H1 (cell line): ENCODE measurements around the gene TSC22D4. TPM values are rescaled to one million over a fixed set of nuclear protein-coding genes. Genes with fewer than 3 reads are reported as not detected.

Experiments used
- CTCF ChIA-PET: fragments of 300-600 bp; sonication (Branson Sonifier 250); formaldehyde crosslinking; loops from one replicate; lab custom pipeline; 2021; ENCODE audit not compliant: partially characterized antibody; lab: Charles Lee
- POLR2A ChIA-PET: fragments of 300-600 bp; sonication (Branson Sonifier 250); formaldehyde crosslinking; loops from one replicate; lab custom pipeline; 2021; ENCODE audit warnings: inconsistent platforms; ENCODE audit not compliant: partially characterized antibody; lab: Charles Lee
- DNase-seq, 2 experiments: peaks; one replicate each; pipeline versions ENCODE4 v3.0.0 to v3.0.0-alpha.2; 2010 to 2022; ENCODE audit warnings: low spot score in 2 of 2, low read depth in 1 of 2, mixed read lengths in 1 of 2
- FAIRE-seq: peaks from 2 replicates; lab custom pipeline; 2011; peaks lifted over from hg19 to GRCh38; lab: Jason Lieb, UNC
- H2AFZ ChIP-seq: 2 replicates; pipeline ENCODE4 v1.8.1; 2012; ENCODE audit warnings: low read length, inconsistent platforms
- H2AK5ac ChIP-seq: 2 replicates; pipeline ENCODE4 v1.6.1; 2013; ENCODE audit warnings: low read depth, low read length
- H2BK120ac ChIP-seq: replicated peaks from 2 replicates; pipeline ENCODE3; 2013; ENCODE audit warnings: low read depth, low read length, inconsistent platforms
- H2BK12ac ChIP-seq: 2 replicates; pipeline ENCODE4 v1.6.1; 2013; ENCODE audit warnings: low read depth, low read length
- H2BK15ac ChIP-seq: 2 replicates; pipeline ENCODE4 v1.6.1; 2013; ENCODE audit warnings: low read length
- H2BK20ac ChIP-seq: 2 replicates; pipeline ENCODE4 v1.6.1; 2013; ENCODE audit warnings: low read length
- H2BK5ac ChIP-seq: 2 replicates; pipeline ENCODE4 v1.6.1; 2013; ENCODE audit warnings: low read depth, low read length
- H3K14ac ChIP-seq: 2 replicates; pipeline ENCODE4 v1.6.1; 2013; ENCODE audit warnings: inconsistent platforms; ENCODE audit not compliant: insufficient read length
- H3K18ac ChIP-seq: 2 replicates; pipeline ENCODE4 v1.6.1; 2013; ENCODE audit warnings: low read length; ENCODE audit errors: extremely low read depth
- H3K23ac ChIP-seq: 2 replicates; pipeline ENCODE4 v1.6.1; 2013; ENCODE audit warnings: inconsistent platforms; ENCODE audit not compliant: insufficient read length
- H3K23me2 ChIP-seq: 2 replicates; pipeline ENCODE4 v1.6.1; 2013; ENCODE audit warnings: low read depth, low read length
- H3K27ac ChIP-seq: 2 replicates; pipeline ENCODE4 v1.6.1; 2011; ENCODE audit warnings: low read depth, low read length, inconsistent platforms
- H3K27me3 ChIP-seq, 4 experiments: replicated peaks in 1 of 4; 1 replicate in 1 of 4; 2 replicates in 3 of 4; pipeline versions ENCODE4 v1.6.1 to v1.8.1; 2011 to 2013; ENCODE audit warnings: low read length in 3 of 4, mild to moderate bottlenecking in 3 of 4, inconsistent platforms in 2 of 4, mixed read lengths in 2 of 4, moderate library complexity in 1 of 4; ENCODE audit not compliant: control insufficient read depth in 3 of 4, insufficient read depth in 3 of 4; ENCODE audit errors: extremely low read depth in 1 of 4
- H3K36me3 ChIP-seq, 4 experiments: 2 replicates each; pipeline versions ENCODE4 v1.6.1 to v1.8.1; 2011 to 2013; ENCODE audit warnings: mild to moderate bottlenecking in 4 of 4, low read length in 3 of 4, moderate library complexity in 2 of 4, control low read depth in 1 of 4, inconsistent platforms in 1 of 4; ENCODE audit not compliant: insufficient read depth in 4 of 4, control insufficient read depth in 2 of 4
- H3K4ac ChIP-seq: replicated peaks from 2 replicates; pipeline ENCODE3; 2013; ENCODE audit warnings: low read length, low read depth, mixed read lengths, inconsistent platforms; ENCODE audit not compliant: insufficient read length
- H3K4me1 ChIP-seq, 4 experiments: replicated peaks in 1 of 4; 1 replicate in 1 of 4; 2 replicates in 3 of 4; pipeline versions ENCODE4 v1.6.1 to v1.8.1; 2011 to 2013; ENCODE audit warnings: low read length in 3 of 4, inconsistent platforms in 2 of 4, mixed read lengths in 1 of 4; ENCODE audit not compliant: insufficient read depth in 4 of 4, control insufficient read depth in 3 of 4
- H3K4me2 ChIP-seq, 2 experiments: 2 replicates each; pipeline versions ENCODE4 v1.6.1 to v1.8.1; 2011 to 2013; ENCODE audit warnings: low read depth in 2 of 2, low read length in 2 of 2, control low read depth in 1 of 2, inconsistent platforms in 1 of 2, mild to moderate bottlenecking in 1 of 2; ENCODE audit not compliant: insufficient read depth in 1 of 2
- H3K4me3 ChIP-seq, 4 experiments: fragments of 200-600, 300-600 bp in 1 of 4; sonication (generic), shearing (Covaris generic), sonication (Bioruptor Twin) in 1 of 4; 2 replicates each; pipeline versions ENCODE4 v1.5.1 to v1.8.1; 2011 to 2016; ENCODE audit warnings: low read length in 4 of 4, low read depth in 3 of 4, control low read depth in 2 of 4, inconsistent platforms in 2 of 4, mild to moderate bottlenecking in 2 of 4, mixed read lengths in 1 of 4, moderate library complexity in 1 of 4; ENCODE audit not compliant: insufficient read depth in 2 of 4; ENCODE audit errors: extremely low read depth in 1 of 4
- H3K56ac ChIP-seq: replicated peaks from 2 replicates; pipeline ENCODE3; 2013; ENCODE audit warnings: low read depth, mild to moderate bottlenecking, mixed read lengths, low read length, inconsistent platforms; ENCODE audit not compliant: insufficient read length
- H3K79me1 ChIP-seq: 2 replicates; pipeline ENCODE4 v1.6.1; 2013; ENCODE audit warnings: low read depth, low read length, control low read depth
- H3K79me2 ChIP-seq, 2 experiments: 2 replicates each; pipeline versions ENCODE4 v1.6.1 to v1.8.1; 2012 to 2013; ENCODE audit warnings: low read length in 2 of 2, mild to moderate bottlenecking in 2 of 2, inconsistent platforms in 1 of 2; ENCODE audit not compliant: insufficient read depth in 2 of 2, control insufficient read depth in 1 of 2
- H3K9ac ChIP-seq, 4 experiments: replicated peaks in 1 of 4; 1 replicate in 1 of 4; 2 replicates in 3 of 4; pipeline versions ENCODE4 v1.6.1 to v1.8.1; 2011 to 2013; ENCODE audit warnings: low read depth in 3 of 4, low read length in 3 of 4, control low read depth in 2 of 4, mild to moderate bottlenecking in 2 of 4, moderate library complexity in 2 of 4, inconsistent platforms in 1 of 4; ENCODE audit errors: extremely low read depth in 1 of 4
- H3K9me3 ChIP-seq, 2 experiments: 2 replicates each; pipeline versions ENCODE4 v1.6.1 to v1.8.1; 2012 to 2013; ENCODE audit warnings: mild to moderate bottlenecking in 2 of 2, moderate library complexity in 2 of 2, control low read depth in 1 of 2, inconsistent platforms in 1 of 2, low read depth in 1 of 2, low read length in 1 of 2, mixed read lengths in 1 of 2; ENCODE audit not compliant: insufficient read depth in 2 of 2
- H4K20me1 ChIP-seq, 2 experiments: replicated peaks in 1 of 2; 2 replicates each; pipeline versions ENCODE3 to v1.8.1; 2011 to 2013; ENCODE audit warnings: inconsistent platforms in 2 of 2, low read length in 2 of 2, mild to moderate bottlenecking in 1 of 2; ENCODE audit not compliant: insufficient read depth in 2 of 2, control insufficient read depth in 1 of 2
- H4K5ac ChIP-seq: 2 replicates; pipeline ENCODE4 v1.6.1; 2013; ENCODE audit warnings: low read length, low read depth, mixed read lengths, inconsistent platforms; ENCODE audit not compliant: insufficient read length
- H4K8ac ChIP-seq: 2 replicates; pipeline ENCODE4 v1.8.0; 2013; ENCODE audit warnings: mild to moderate bottlenecking, moderate library complexity, low read length, inconsistent platforms; ENCODE audit not compliant: insufficient read depth; ENCODE audit errors: extremely low read depth
- H4K91ac ChIP-seq: replicated peaks from 2 replicates; pipeline ENCODE3; 2013; ENCODE audit warnings: low read length, mixed read lengths, inconsistent platforms; ENCODE audit not compliant: insufficient read length
- POU5F1 ChIP-seq: IDR thresholded peaks from 2 replicates; pipeline ENCODE4 v1.6.1; 2011; ENCODE audit warnings: low read depth, mild to moderate bottlenecking, low read length, moderate library complexity
- RXRA ChIP-seq: IDR thresholded peaks from 2 replicates; pipeline ENCODE4 v1.6.1; 2011; ENCODE audit warnings: low read depth, mild to moderate bottlenecking, low read length, moderate library complexity; ENCODE audit not compliant: insufficient read depth
- WGBS, 2 experiments: shearing (Covaris generic) in 1 of 2; methylation state at CpG; one replicate each; pipeline versions ENCODE4 v1.1.6 to v1.1.7; 2013 to 2015; ENCODE audit warnings: low lambda C conversion rate in 2 of 2, mixed read lengths in 2 of 2, inconsistent platforms in 1 of 2, low coverage in 1 of 2, missing lambda C conversion rate in 1 of 2; ENCODE audit not compliant: insufficient replicate concordance in 2 of 2, insufficient coverage in 1 of 2, insufficient read length in 1 of 2; ENCODE audit errors: extremely low coverage in 1 of 2, missing lambda C conversion rate in 1 of 2; 5-methylcytosine and 5-hydroxymethylcytosine counted together
- polyA plus RNA-seq, 7 experiments: library from polyadenylated mRNA; depleted of rRNA in 3 of 7; stranded (reverse) in 5 of 7; unstranded in 2 of 7; fragments of >200 nt in 5 of 7; fragments of 200-250 nt in 2 of 7; gene quantifications; 1 replicate in 5 of 7; 2 replicates in 1 of 7; 4 replicates in 1 of 7; pipeline versions ENCODE4 v1.2.1 to v1.2.3, GENCODE V29; 2011 to 2013; ENCODE audit warnings: missing spikeins in 2 of 7, mixed read lengths in 2 of 7
- total RNA-seq: library from RNA; stranded (reverse); fragmentation: NEBNext Ultra II Directional; extraction: Animal tissue kit (Norgen Biotek cat#: 25700); gene quantifications from 2 replicates; pipeline ENCODE4 v1.2.1, GENCODE V29; 2021

TSC22D4 gene
- total and polyA plus RNA-seq, 2 of the 8 experiments (the other 6 are each of a cell fraction or from before 2014, with no cell fraction given) = 13.2 to 20.3 TPM

GRCh38 chr7:100435401-100436304 is 43.4 kb downstream of the TSC22D4 start:
- peak overlapping the region; percentile 77 for H4K8ac ChIP-seq
- H3K9me3 ChIP-seq = no peaks in the 10 kb centered on the region
- H2AFZ ChIP-seq = no peak overlapping the region
- peak overlapping the region; percentile 34 for H3K4ac ChIP-seq
- WGBS, 2 experiments = 4% methylated on average over 34 of the region's 81 CpGs; no CpG with 5 or more reads in 1 of the 2 experiments
- peak overlapping the region; percentile 62 for H3K27ac ChIP-seq
- H2BK20ac ChIP-seq = no peak overlapping the region
- H3K4me1 ChIP-seq = peaks cover 3 to 15% (median 8%) of the 10 kb centered on the region in 4 experiments
- H3K23ac ChIP-seq = no peak overlapping the region
- peak overlapping the region; percentile 83 for H4K91ac ChIP-seq
- H3K36me3 ChIP-seq = peaks cover 2 to 44% (median 18%) of the 10 kb centered on the region in 4 experiments; a peak in 6 of 8 replicates
- no peak overlapping the region for H2BK120ac ChIP-seq
- no peaks in the 10 kb centered on the region; the same call in none of the 2 replicates for H3K79me1 ChIP-seq
- H3K18ac ChIP-seq = peak overlapping the region; percentile 93
- peak overlapping the region; percentile 75 for H3K56ac ChIP-seq
- H4K5ac ChIP-seq = peak overlapping the region; percentile 64
- no peak overlapping the region for H2BK12ac ChIP-seq
- H2BK15ac ChIP-seq = no peak overlapping the region; the same call in 1 of the 2 replicates
- H3K79me2 ChIP-seq = peaks cover 0 to 45% of the 10 kb centered on the region in 2 experiments; a peak in 3 of 4 replicates
- H3K4me2 ChIP-seq = peak overlapping the region; percentile 76 to 97
- peak overlapping the region; percentile 62 to 94 (median 86) for H3K9ac ChIP-seq
- POLR2A ChIA-PET = interaction anchor here (0.6 to 5.2 kb wide), 13 partner anchors 7 to 1046 kb away, joined by 3 to 55 read pairs (median 3); partner anchors contain the start of genes AGFG2, MEPCE and ZCWPW1
- FAIRE-seq (no peak), DNase-seq (peak in 1 of 2 experiments; percentile 70)
- peaks cover 8% of the 10 kb centered on the region in 2 experiments for H4K20me1 ChIP-seq
- CTCF ChIA-PET = interaction anchor here (0.8 to 2.7 kb wide), 5 partner anchors 9 to 34 kb away, joined by 3 to 9 read pairs (median 6); no protein-coding TSS in a partner anchor
- H3K14ac ChIP-seq = no peak overlapping the region
- no peak overlapping the region for H2AK5ac ChIP-seq
- peak overlapping the region; percentile 93; the same call in 1 of the 2 replicates for H2BK5ac ChIP-seq
- H3K4me3 ChIP-seq = peak overlapping the region; percentile 68 to 86 (median 83)
- H3K27me3 ChIP-seq = no peaks in the 10 kb centered on the region
- H3K23me2 ChIP-seq = peaks cover under 1% of the 10 kb centered on the region; the same call in 1 of the 2 replicates
- TF ChIP-seq POU5F1 (no peak), RXRA (no peak)
